ENCODE results near the gene AHDC1.
A peak's percentile ranks its signal among the peaks of the same experiment; 100 is the strongest.

- TF ChIP-seq CTCF (IDR thresholded peaks at IDR 0.05): no peak
- TF ChIP-seq POLR2A (IDR thresholded peaks at IDR 0.05): peak in 1 of 2 donors; percentile 85
These were observed 113.8 kb downstream of the AHDC1 start, which contains the start of gene WASF2 for GRCh38 chr1:27489973-27490741.
